ENCODE results near the gene LSM14B.

GRCh38 chr20:62142252-62143080 lies 20.2 kb downstream of the LSM14B start:
- TF ChIP-seq NR2C2 (CRISPR knock-in tag; IDR thresholded peaks at IDR 0.05) = no peak
- TF ChIP-seq SMAD4 (CRISPR knock-in tag; IDR thresholded peaks at IDR 0.05) = no peak
- TF ChIP-seq KAT7 (CRISPR knock-in tag; IDR thresholded peaks at IDR 0.05; ENCODE audit: borderline replicate concordance) = no peak
- TF ChIP-seq CREB1 (CRISPR knock-in tag; IDR thresholded peaks at IDR 0.05) = no peak
- no peak for TF ChIP-seq CTCF (IDR thresholded peaks at IDR 0.05)
- no peak for TF ChIP-seq E2F4 (CRISPR knock-in tag; IDR thresholded peaks at IDR 0.05; ENCODE audit: borderline replicate concordance, low read depth)
- no peak for TF ChIP-seq CBFB (CRISPR knock-in tag; IDR thresholded peaks at IDR 0.05; ENCODE audit: low read depth)
- TF ChIP-seq NR1H2 (CRISPR knock-in tag; IDR thresholded peaks at IDR 0.05) = no peak
- TF ChIP-seq ATF2 (CRISPR knock-in tag; IDR thresholded peaks at IDR 0.05; ENCODE audit: borderline replicate concordance, low read depth) = no peak
- no peak for TF ChIP-seq ATF3 (CRISPR knock-in tag; conservative IDR thresholded peaks at IDR 0.05)
- TF ChIP-seq TEAD1 (CRISPR knock-in tag; IDR thresholded peaks at IDR 0.05) = no peak
- no peak; the same call in 1 of the 2 replicates for TF ChIP-seq GABPB1 (CRISPR knock-in tag; IDR thresholded peaks at IDR 0.05)
